Activated T-helper 17 cell treated with anti-CD3 and anti-CD28 coated beads, Interleukin-2, amount 50 U/mL, for 72 hours (primary cell): ENCODE measurements around the gene COL4A1. TPM values are rescaled to one million over a fixed set of nuclear protein-coding genes. Genes with fewer than 3 reads are reported as not detected.

Source experiments
- ATAC-seq: fragments of 150-1000 bp; cut with Tn5 transposase; replicated peaks from 2 replicates; pipeline ENCODE4 v1.10.0; 2021; ENCODE audit warnings: mild to moderate bottlenecking, moderate library complexity
- H3K27ac Mint-ChIP-seq: one replicate; pipeline ENCODE4 v1.8.0; 2022; ENCODE audit warnings: mixed read lengths
- H3K27me3 Mint-ChIP-seq: one replicate; pipeline ENCODE4 v1.8.0; 2022; ENCODE audit warnings: mixed read lengths
- H3K36me3 Mint-ChIP-seq: one replicate; pipeline ENCODE4 v1.8.0; 2022; ENCODE audit warnings: low read depth, mild to moderate bottlenecking, mixed read lengths
- H3K4me1 Mint-ChIP-seq: one replicate; pipeline ENCODE4 v1.8.0; 2022; ENCODE audit warnings: mixed read lengths
- H3K4me3 Mint-ChIP-seq: one replicate; pipeline ENCODE4 v1.8.0; 2022; ENCODE audit warnings: mild to moderate bottlenecking, mixed read lengths
- H3K9me3 Mint-ChIP-seq: one replicate; pipeline ENCODE4 v1.8.0; 2022; ENCODE audit warnings: mixed read lengths
- total RNA-seq, 2 donors: library from RNA; stranded (reverse); gene quantifications; one replicate each; pipeline ENCODE4 v1.2.3, GENCODE V29; 2022

Gene COL4A1
- total RNA-seq, result not detected

DNA sequence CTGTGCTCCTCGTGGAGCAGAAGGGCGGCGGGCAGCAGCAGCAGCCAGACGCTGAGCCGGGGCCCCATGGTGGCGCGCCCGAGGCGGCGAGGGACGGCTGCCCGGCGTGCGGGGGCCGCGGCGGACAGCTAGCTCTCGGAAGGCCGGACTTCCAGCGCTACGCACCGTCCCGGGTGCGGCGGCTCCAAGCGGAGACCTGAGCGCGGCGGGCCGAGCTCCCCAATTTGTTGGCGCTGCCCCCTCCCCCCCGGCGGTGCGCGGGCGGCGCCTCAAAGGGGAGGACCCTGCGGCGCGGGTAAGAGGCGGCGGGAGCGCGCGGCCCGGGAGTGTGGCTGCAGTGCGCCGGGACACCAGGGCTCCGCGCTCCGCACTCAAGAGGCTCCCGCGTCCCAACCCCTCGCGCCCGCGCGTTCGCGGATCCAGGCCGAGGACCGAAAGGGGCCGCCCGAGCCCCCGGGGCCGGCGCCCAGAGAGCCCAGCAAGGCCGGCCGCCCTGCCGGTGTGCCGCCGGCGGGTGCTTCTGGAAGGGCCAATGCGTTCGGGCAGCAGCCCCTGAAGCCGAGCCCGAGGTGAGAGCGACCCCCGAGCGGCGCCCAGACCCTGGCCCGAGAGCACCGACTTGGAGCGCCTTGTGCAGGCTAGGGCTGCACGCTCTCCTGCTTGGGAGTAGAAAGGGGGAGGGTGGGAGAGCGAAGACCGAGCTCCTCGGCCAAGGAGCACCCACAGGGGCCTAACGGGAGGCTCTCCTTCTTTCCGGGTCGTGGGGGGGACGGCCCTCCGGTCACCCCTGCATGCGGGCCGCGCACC, at the start of gene COL4A1, which contains the start of gene COL4A2:
Gene COL4A1, minus strand, starts transcription at position 198 of the 807 bp plus-strand sequence. Its CDS starts 130 bp downstream, at position 68.
Gene COL4A2, plus strand, starts transcription at position 325 of the 807 bp plus-strand sequence. CDS start 620 bp downstream, outside the sequence.
- Mint-ChIP-seq H3K27me3 (peaks cover 60% of the 10 kb centered on the region), H3K4me3 (no peak within 1 kb of the TSS), H3K36me3 (no peaks in the 10 kb centered on the region), H3K27ac (no peak within 1 kb of the TSS), H3K9me3 (no peaks in the 10 kb centered on the region), H3K4me1 (peaks cover 4% of the 10 kb centered on the region)
- no peak for ATAC-seq

DNA sequence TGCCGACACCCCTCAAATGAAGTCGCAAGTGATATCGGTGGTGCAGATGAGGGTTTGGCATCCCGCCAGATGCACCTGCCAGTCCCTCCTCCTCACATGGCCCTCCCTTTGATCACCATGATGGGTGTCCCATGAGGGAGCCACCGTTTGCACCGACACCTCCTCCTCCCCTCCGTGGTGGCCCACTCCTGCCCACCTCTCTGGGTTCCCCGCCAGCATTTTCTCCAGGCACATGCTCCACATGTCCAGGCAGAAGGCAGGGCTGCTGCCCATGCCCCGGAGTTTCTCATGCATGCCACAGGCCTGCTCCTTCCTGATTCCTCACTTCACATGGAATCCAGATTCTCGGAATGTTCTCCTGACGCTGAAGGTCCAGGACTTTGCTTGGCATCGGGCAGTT, 49.4 kb upstream of the COL4A1 start:
- Mint-ChIP-seq H3K4me1 (no peaks in the 10 kb centered on the region), H3K9me3 (no peaks in the 10 kb centered on the region), H3K36me3 (no peaks in the 10 kb centered on the region), H3K27me3 (peaks cover 2% of the 10 kb centered on the region), H3K4me3 (no peak overlapping the region), H3K27ac (no peak overlapping the region)
- ATAC-seq, result no peak

DNA sequence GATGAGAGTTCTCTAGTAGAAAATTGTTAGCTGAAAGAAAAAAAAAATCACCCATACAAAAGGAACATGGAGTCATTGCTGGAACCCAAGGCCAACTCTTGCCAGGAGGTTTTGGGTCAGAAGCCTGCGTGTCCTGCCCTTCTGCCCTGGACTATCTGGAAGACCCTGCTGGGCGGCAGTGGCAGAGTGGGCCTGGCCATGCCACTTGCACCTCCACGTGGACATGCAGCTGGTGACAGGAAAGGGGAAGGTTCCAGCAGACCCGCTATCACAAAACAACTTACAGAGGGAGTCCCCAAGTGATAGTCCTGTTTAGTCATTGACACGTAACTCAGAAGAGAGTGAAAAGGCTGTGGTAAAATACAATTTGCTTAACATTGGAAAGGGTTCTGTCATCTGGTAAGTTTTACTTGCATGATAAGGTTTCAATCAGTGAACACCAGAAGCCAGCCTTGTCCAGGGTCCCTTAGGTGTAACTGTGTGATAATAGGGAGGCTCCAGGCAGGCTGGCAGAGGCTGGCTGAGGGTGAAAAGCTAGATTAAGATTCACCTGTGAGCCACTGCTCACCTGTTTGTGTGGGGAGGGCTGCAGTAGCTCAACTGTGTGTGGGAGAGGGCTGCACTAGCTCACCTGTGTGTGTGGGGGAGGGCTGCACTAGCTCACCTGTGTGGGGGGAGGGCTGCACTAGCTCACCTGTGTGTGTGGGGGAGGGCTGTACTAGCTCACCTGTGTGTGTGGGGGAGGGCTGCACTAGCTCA, 47.9 kb upstream of the COL4A1 start:
- H3K4me1 Mint-ChIP-seq, result no peaks in the 10 kb centered on the region
- no peaks in the 10 kb centered on the region for H3K27me3 Mint-ChIP-seq
- no peaks in the 10 kb centered on the region for H3K9me3 Mint-ChIP-seq
- H3K36me3 Mint-ChIP-seq, result no peaks in the 10 kb centered on the region
- no peak overlapping the region for H3K4me3 Mint-ChIP-seq
- peak; percentile 47 for ATAC-seq
- no peak overlapping the region for H3K27ac Mint-ChIP-seq

DNA sequence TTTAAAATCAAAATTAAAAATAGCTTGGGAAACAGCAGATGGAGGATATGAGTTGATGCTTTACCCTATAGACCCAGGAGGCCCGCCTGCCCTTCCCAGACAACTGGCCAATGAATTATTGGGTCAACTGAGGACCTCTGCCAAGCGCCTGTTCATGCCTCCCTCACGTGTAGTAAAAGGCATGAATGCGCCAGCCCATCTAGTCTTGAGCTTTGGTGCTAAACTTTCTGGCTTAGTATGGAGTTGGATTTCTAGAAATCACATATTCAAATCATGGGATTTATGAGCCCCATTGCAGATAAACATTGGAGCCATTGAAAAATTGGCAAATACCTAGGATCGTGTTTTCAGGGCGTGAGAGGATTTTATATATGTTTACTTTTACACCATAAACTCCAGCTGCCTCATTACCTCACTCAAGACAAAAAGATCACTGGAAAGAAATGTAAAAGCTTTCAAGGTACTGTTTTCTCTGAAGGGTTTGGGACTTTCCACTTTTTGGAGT, 47.2 kb upstream of the COL4A1 start:
- no peaks in the 10 kb centered on the region for H3K9me3 Mint-ChIP-seq
- no peaks in the 10 kb centered on the region for H3K27me3 Mint-ChIP-seq

DNA sequence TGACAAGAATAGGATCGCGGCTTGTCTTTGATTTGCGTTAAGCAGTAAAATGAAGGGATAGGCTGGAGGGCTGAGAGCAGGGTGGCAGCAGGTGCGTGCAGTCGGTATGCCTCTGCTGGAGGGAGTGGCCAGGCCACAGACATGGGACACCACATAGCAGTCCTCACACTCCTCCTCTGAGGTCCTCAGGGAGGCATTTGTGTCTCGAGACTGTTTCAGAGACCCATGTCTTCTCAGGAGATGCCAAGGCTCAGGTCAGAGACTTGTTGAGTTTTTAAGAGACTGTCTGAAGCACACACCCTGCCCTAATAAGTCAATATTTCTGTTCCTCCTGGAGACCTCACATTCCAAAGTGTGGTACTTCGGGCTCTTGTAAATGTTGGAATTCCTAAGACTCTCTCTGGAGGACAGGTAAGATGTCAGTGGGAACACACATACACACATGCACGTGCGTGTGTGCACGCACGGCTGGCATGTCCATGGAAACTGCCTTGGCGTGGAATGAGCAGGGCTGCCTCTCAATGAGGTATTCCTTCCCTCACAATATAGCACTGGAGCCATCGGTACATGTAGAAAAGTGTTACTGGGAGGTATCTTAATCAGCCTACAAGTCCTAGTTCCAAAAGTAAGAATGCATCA, 46.5 kb upstream of the COL4A1 start:
- ATAC-seq, result no peak
- no peaks in the 10 kb centered on the region for H3K9me3 Mint-ChIP-seq
- no peaks in the 10 kb centered on the region for H3K27me3 Mint-ChIP-seq
- no peaks in the 10 kb centered on the region for H3K4me1 Mint-ChIP-seq
- H3K4me3 Mint-ChIP-seq, result no peak overlapping the region
- H3K36me3 Mint-ChIP-seq, result no peaks in the 10 kb centered on the region
- H3K27ac Mint-ChIP-seq, result no peak overlapping the region

More for the DNA sequence above, 47.2 kb upstream of the COL4A1 start:
- Mint-ChIP-seq H3K4me3 (no peak overlapping the region), H3K36me3 (no peaks in the 10 kb centered on the region), H3K27ac (no peak overlapping the region), H3K4me1 (no peaks in the 10 kb centered on the region)
- no peak for ATAC-seq

DNA sequence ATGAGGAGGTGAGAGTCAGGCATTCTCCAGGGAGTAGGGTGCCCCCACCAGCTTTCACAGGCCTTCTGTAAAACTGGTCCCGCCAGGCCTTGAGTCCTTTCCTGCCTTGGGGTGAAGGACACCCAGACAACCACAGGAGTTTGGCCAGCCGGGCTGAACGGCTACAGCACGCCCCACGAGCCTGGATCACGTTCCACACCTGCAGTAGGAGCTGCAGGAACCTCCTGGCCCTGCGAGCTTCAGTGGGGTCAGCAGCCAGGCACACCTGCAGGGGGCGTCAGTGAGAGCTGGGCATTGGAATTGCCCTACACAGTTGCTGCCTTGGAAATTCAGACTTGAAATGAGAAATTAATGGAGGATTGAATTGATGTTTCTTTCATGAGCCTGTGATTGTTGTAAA, 45.8 kb upstream of the COL4A1 start:
- Mint-ChIP-seq H3K27me3 (no peaks in the 10 kb centered on the region), H3K4me3 (no peak overlapping the region), H3K9me3 (no peaks in the 10 kb centered on the region), H3K4me1 (no peaks in the 10 kb centered on the region), H3K27ac (no peak overlapping the region), H3K36me3 (no peaks in the 10 kb centered on the region)
- ATAC-seq, result no peak

DNA sequence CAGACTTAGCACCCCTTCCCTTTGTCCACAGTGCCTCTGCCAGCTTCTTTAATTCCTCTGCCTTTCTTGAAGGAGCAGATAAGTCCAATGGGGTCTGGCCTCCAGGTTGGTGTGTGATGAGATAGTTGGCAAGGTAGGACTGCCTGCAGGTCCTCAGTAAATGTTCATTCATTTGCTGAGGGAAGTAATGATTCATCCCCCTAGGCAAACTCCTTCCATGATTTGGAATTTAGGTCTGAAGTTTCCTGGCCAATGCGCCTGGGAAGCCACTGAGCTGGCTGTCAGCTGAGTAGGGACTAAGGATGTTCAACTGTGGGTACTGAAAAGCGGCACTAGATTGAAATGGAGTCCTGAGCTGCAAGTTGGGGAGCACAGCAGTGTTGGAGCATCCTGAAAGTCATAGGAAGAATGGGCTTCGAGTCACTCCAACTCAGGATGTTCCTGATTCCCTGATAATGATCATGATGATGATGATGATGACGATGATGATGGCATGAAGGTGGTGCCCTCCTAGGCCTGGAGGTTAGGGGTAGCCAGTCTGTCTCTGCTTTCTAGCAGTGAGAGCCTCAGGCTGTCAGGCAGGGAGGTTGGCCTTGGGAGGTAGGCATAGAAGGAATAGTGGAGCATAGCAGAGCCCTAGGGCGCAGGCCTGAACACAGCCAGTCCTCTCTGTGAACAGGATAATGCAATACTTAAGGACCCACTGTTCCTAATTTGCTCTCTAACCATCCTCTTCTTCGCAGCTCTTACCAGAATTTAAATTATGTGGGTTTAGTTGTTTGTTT, 44.9 kb upstream of the COL4A1 start:
- no peak overlapping the region for H3K4me3 Mint-ChIP-seq
- H3K27ac Mint-ChIP-seq, result no peak overlapping the region
- no peak for ATAC-seq
- H3K9me3 Mint-ChIP-seq, result no peaks in the 10 kb centered on the region
- no peaks in the 10 kb centered on the region for H3K27me3 Mint-ChIP-seq
- no peaks in the 10 kb centered on the region for H3K4me1 Mint-ChIP-seq
- H3K36me3 Mint-ChIP-seq, result no peaks in the 10 kb centered on the region

DNA sequence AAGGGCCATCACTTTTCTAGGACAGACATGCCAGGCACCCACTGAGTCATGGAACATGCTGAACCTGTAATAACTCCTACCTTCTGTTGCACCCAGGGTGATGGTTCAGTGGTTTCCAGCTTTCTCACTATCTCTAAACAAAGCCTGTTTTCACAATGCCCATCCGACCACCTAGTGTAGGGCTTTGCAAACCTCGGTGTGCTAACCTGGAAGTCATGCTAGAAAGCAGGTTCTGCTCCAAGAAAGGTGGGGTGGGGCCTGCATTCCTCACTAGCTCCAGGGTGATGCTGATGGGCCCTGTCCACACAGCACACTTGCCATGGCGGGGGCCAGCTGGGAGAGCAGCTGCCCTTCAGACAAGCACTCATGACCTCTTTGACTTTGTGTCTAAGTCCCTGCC, 43.6 kb upstream of the COL4A1 start:
- no peaks in the 10 kb centered on the region for H3K36me3 Mint-ChIP-seq
- ATAC-seq, result no peak
- H3K9me3 Mint-ChIP-seq, result no peaks in the 10 kb centered on the region
- H3K4me3 Mint-ChIP-seq, result no peak overlapping the region
- no peaks in the 10 kb centered on the region for H3K4me1 Mint-ChIP-seq
- no peaks in the 10 kb centered on the region for H3K27me3 Mint-ChIP-seq
- H3K27ac Mint-ChIP-seq, result no peak overlapping the region

DNA sequence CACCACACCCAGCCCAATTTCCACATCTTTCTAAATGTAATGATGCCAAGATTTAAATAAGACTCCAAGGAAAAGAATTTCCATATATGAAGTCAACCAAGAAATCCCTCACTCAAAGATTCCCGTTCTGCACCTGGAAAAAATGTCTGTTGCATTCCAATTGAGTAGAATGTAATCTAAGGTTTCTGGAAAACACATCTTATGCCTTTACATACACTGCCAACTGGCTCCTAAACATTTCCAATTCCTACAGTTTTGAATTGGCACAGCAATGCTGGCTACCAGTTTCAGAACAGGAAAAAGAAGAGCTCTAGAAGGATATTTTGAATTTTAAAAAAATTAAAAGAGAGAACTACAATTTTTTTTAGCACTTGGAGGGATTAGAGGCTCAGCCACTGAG, 43.1 kb upstream of the COL4A1 start:
- Mint-ChIP-seq H3K27ac (no peak overlapping the region), H3K27me3 (no peaks in the 10 kb centered on the region), H3K9me3 (no peaks in the 10 kb centered on the region), H3K36me3 (no peaks in the 10 kb centered on the region), H3K4me1 (no peaks in the 10 kb centered on the region), H3K4me3 (no peak overlapping the region)
- no peak for ATAC-seq

DNA sequence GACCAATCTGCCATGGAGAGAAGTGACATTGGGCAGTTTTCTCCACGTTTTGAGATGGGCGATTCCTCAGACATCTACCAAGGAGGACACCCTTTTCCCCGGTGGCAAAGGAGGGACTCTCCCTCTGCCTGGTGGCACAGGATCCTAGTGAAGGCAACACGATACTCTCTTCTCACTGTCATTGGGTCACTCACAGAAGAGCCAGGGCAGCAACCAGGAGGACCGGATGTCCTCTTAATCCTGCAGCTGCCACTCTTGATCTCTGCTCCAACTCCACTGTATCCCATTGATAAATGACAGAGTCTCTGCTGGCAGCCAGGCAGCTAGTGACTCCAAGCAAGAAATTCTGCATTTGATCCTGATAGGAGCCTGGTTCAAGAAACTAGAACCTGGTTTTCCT, 42.3 kb upstream of the COL4A1 start:
- no peak for ATAC-seq
- Mint-ChIP-seq H3K27ac (no peak overlapping the region), H3K36me3 (no peaks in the 10 kb centered on the region), H3K9me3 (no peaks in the 10 kb centered on the region), H3K4me3 (no peak overlapping the region), H3K27me3 (no peaks in the 10 kb centered on the region), H3K4me1 (no peaks in the 10 kb centered on the region)

DNA sequence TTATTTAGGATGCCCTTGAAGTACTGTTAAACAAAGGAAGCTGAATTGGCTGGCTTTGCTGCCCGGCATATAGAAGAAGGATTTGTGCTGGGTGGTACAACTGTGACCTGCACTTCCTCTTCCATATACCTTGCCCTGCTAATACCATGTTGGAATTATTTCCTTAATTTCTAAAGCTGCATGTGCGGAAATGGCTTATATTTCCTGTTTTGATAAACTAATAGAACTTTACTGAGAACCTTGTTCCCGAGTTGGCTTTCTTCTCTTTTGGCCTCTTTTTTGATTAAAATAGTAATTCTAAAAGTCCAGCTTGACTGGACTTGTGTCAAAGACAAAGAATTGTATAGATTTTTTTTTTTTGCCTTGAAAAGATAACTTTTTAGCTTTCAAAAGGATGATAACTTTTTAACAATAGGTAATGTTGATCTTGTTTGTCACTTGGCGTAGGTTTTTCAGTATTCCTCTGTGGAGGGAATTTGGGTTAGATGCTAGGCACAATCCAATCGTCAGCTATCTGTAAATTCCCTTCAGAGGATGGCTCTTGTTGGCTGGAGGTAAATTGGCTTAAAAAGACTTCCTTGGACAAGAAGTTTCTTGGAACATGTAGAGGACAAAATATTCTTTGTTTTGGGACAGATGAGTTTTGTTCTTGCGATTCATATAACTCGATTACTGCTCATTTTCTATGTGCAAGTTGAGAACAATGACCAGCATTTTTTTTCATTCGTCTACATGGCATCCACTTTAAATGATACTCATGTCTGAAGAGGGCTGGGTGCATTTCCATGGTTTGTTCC, 41.5 kb upstream of the COL4A1 start:
- Mint-ChIP-seq H3K4me3 (no peak overlapping the region), H3K27ac (no peak overlapping the region), H3K27me3 (no peaks in the 10 kb centered on the region), H3K9me3 (no peaks in the 10 kb centered on the region), H3K36me3 (no peaks in the 10 kb centered on the region), H3K4me1 (no peaks in the 10 kb centered on the region)
- ATAC-seq, result no peak

DNA sequence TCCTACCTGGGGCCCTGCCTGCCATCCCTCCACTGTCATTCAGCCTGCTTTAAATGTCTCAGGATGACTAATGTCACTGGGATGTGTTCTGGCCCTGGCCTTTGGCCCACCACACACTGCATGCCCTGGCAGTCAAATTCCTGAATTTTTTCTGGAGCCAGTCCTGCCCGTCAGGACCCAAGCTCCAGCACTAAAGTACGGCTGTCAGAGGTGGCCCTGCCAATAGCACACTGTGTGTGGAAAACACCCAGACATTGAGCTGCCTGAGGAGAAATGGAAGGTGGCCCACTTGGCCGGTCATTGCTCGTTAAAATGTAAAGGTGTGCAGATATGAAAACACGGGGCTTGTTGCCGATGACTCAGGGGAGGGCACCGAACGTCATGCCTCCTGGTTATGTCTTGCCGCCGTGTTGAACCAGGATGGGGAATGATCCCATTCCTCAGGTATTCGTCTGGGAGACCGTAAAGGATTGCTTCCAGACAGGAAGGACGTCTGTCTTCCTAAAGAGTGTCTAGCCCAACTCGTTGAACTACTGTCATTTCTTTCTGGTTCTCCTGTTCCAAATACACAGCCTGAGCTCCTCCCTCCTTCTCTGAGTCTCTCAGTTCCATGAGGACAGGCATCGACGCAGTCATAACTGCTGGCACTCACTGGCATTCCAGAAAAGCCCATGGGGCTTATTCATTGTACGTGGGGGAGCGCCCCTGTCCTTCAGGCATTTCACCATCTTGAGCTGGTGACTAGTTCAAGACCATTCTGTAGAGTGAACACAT, 40.8 kb upstream of the COL4A1 start:
- no peak overlapping the region for H3K27ac Mint-ChIP-seq
- no peaks in the 10 kb centered on the region for H3K4me1 Mint-ChIP-seq
- no peak for ATAC-seq
- H3K36me3 Mint-ChIP-seq, result no peaks in the 10 kb centered on the region
- no peaks in the 10 kb centered on the region for H3K9me3 Mint-ChIP-seq
- no peaks in the 10 kb centered on the region for H3K27me3 Mint-ChIP-seq
- H3K4me3 Mint-ChIP-seq, result no peak overlapping the region

DNA sequence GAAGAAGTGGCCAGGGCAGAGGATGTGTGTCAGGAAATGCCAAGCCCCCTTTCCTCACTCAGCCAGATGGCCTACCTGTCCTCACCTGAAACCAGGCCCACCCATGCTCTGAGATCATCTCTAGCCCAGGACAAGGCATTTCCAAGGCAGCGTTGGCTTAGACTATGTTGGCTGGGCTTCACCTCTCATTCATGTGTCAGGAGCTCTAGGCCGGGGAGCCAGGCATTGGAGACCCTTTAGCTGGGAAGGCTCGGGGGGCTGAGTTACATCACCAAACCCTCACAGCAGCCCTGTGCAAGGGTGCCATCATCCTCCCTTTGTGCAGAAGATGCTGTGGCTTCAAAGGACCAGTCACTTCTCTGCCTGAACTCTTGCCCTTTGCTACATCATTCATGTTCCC, 40.1 kb upstream of the COL4A1 start:
- H3K4me1 Mint-ChIP-seq, result no peaks in the 10 kb centered on the region
- no peaks in the 10 kb centered on the region for H3K9me3 Mint-ChIP-seq
- no peaks in the 10 kb centered on the region for H3K36me3 Mint-ChIP-seq
- H3K27ac Mint-ChIP-seq, result no peak overlapping the region
- H3K27me3 Mint-ChIP-seq, result no peaks in the 10 kb centered on the region
- no peak overlapping the region for H3K4me3 Mint-ChIP-seq
- ATAC-seq, result no peak
